ENCODE results near the gene VPS13D. TPM values are rescaled to one million over a fixed set of nuclear protein-coding genes. Genes with fewer than 3 reads are reported as not detected.

VPS13D gene
- total and polyA plus RNA-seq, 2 donors (not counting 3 experiments of a cell fraction or from before 2014, with no cell fraction given) = 13.6 to 48.5 TPM

DNA sequence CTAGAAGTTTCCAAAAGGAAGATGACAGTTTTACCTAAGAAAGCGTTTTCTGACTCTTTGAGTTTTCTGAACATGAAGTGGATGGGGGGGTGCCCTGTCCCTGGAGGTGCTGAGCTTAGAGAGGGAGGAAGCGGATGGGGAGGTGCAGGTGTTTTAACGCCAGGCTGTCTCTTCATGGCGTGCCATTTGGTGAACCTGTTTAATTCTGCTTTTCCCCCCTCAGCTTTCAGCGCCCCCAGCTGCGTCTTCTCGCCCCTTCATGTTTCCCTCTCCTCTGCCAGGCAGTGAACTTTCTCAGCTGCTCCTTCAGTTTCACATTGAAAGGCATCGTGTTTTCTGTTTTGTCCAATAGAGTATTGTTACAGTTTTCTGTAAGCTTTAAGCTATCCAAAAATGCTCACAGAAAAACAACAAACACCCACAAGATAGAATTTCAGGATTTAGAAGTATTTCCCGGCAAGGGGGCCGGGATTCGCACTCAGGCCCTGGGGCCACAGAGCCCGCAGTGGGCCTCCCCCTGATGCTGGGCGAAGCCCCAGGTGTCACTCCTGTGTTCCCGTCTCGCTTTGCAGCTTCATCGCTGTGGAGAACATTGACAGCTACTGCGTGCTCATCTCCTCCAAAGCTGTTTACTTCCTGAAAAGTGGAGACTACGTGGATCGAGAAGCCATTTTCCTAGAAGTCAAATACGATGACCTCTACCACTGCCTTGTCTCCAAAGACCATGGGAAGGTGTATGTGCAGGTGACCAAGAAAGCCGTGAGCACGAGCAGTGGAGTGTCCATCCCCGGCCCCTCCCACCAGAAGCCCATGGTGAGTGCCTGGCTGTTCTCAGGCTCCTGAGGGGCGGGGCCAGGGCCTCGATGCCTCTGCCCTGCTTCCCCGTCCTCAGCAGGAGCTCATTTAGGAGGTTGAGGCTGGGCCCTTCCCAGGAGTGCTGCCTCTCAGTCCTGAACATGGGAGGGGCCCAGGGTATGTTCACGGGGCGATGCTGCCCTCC lies 276.8 kb downstream of the VPS13D start:
- no peak for FAIRE-seq

More for the DNA sequence above, 276.8 kb downstream of the VPS13D start:
- ChIA-PET CTCF (interaction anchor here (0.7 kb wide), 1 partner anchor 97 kb away, joined by 3 read pairs; no protein-coding TSS in a partner anchor), POLR2A (no interaction called here)
- Histone ChIP-seq H4K20me1 (replicated peaks; ENCODE audit: control insufficient read depth, extremely low read depth, insufficient read depth, low read length) (no peaks in the 10 kb centered on the region), H3K4me3 (replicated peaks in 1 of 3; ENCODE audit: insufficient read depth in 1 of 3, low read depth in 1 of 3, low read length in 3 of 3) (no peak overlapping the region), H3K9me3 (replicated peaks; ENCODE audit: control insufficient read depth, insufficient read depth, low read length) (no peaks in the 10 kb centered on the region), H2AFZ (ENCODE audit: low read depth, low read length) (no peak overlapping the region), H3K27ac (ENCODE audit: insufficient read depth, low read depth, low read length) (no peak overlapping the region), H3K4me2 (ENCODE audit: insufficient read depth, low read length) (no peak overlapping the region), H3K36me3 (ENCODE audit: control insufficient read depth in 2 of 2, extremely low read depth in 1 of 2, insufficient read depth in 2 of 2, low read length in 2 of 2) (peaks cover 0 to 7% of the 10 kb centered on the region in 2 experiments), H3K9ac (replicated peaks; ENCODE audit: extremely low read depth, insufficient read depth, low read length) (no peak overlapping the region), H3K4me1 (ENCODE audit: control insufficient read depth, extremely low read depth, insufficient read depth, low read length) (peaks cover 16% of the 10 kb centered on the region), H3K27me3 (ENCODE audit: control insufficient read depth in 2 of 2, insufficient read depth in 2 of 2, low read length in 2 of 2) (no peaks in the 10 kb centered on the region), H3K79me2 (ENCODE audit: control insufficient read depth, insufficient read depth, low read length) (no peaks in the 10 kb centered on the region), H3K9me1 (replicated peaks; ENCODE audit: control insufficient read depth, extremely low read depth, insufficient read depth, low read length) (no peaks in the 10 kb centered on the region)
- DNase-seq (ENCODE audit: low read depth, low spot score) = no peak
- intact Hi-C loops (cut with micrococcal nuclease) (no loop called here), dilution Hi-C loops (cut with MboI; ENCODE audit: extremely low pct_ligation_motif_present, low sequenced_read_pairs) (no loop called here)
- no TSS peak for BruUV-seq (replicated peaks)
- TF ChIP-seq JUN (IDR thresholded peaks at IDR 0.05; ENCODE audit: borderline replicate concordance, insufficient read depth, insufficient read length, low read depth) = no peak
- no peak for TF ChIP-seq MYC (IDR thresholded peaks at IDR 0.05; ENCODE audit: low read depth, low read length)
- no peak for TF ChIP-seq EZH2 (IDR thresholded peaks at IDR 0.05; ENCODE audit: borderline replicate concordance, low read depth, low read length, severe bottlenecking)
- no peak for TF ChIP-seq FOS (IDR thresholded peaks at IDR 0.05; ENCODE audit: borderline replicate concordance, insufficient read depth, low read length)
- TF ChIP-seq, protein P1, sequence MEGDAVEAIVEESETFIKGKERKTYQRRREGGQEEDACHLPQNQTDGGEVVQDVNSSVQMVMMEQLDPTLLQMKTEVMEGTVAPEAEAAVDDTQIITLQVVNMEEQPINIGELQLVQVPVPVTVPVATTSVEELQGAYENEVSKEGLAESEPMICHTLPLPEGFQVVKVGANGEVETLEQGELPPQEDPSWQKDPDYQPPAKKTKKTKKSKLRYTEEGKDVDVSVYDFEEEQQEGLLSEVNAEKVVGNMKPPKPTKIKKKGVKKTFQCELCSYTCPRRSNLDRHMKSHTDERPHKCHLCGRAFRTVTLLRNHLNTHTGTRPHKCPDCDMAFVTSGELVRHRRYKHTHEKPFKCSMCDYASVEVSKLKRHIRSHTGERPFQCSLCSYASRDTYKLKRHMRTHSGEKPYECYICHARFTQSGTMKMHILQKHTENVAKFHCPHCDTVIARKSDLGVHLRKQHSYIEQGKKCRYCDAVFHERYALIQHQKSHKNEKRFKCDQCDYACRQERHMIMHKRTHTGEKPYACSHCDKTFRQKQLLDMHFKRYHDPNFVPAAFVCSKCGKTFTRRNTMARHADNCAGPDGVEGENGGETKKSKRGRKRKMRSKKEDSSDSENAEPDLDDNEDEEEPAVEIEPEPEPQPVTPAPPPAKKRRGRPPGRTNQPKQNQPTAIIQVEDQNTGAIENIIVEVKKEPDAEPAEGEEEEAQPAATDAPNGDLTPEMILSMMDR (IDR thresholded peaks at IDR 0.05; ENCODE audit: extremely low read depth in 1 of 2, insufficient read depth in 1 of 2, low read depth in 1 of 2, low read length in 2 of 2) = no peak
- TF ChIP-seq GATA2 (IDR thresholded peaks at IDR 0.05; ENCODE audit: insufficient read depth, insufficient read length, low read depth, low read length) = no peak
- no peak for TF ChIP-seq POLR2AphosphoS5 (IDR thresholded peaks at IDR 0.05; ENCODE audit: insufficient read depth, low read depth, low read length)
- TF ChIP-seq, protein P2, sequence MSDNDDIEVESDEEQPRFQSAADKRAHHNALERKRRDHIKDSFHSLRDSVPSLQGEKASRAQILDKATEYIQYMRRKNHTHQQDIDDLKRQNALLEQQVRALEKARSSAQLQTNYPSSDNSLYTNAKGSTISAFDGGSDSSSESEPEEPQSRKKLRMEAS (IDR thresholded peaks at IDR 0.05; ENCODE audit: insufficient read depth, insufficient read length) = no peak
- no peak for TF ChIP-seq POLR2A (IDR thresholded peaks at IDR 0.05; ENCODE audit: low read depth, low read length)

Data from endothelial cell of umbilical vein (primary cell).